Gastroesophageal sphincter (tissue), 4 donors: ENCODE data around the gene WDR11. TPM values are rescaled to one million over a fixed set of nuclear protein-coding genes. Genes with fewer than 3 reads are reported as not detected.

ENCODE experiments used
- ATAC-seq: fragments of 150-250 bp; one replicate; pipeline ENCODE4 v1.9.1; 2016; ENCODE audit warnings: mild to moderate bottlenecking, moderate library complexity
- H3K27ac ChIP-seq, 4 donors: fragments of 200-600 bp; sonication (generic) in 3 of 4; 1 replicate in 3 of 4; 2 replicates in 1 of 4; pipeline ENCODE4 v1.5.1; 2016 to 2019
- H3K27me3 ChIP-seq: fragments of 200-600 bp; sonication (generic); one replicate; pipeline ENCODE4 v1.5.1; 2019
- H3K36me3 ChIP-seq, 2 donors: fragments of 200-600 bp; sonication (generic); one replicate each; pipeline ENCODE4 v1.5.1; 2019; ENCODE audit warnings: control low read depth in 1 of 2
- H3K4me1 ChIP-seq, 3 donors: fragments of 200-600 bp; sonication (generic); 1 replicate in 2 of 3; 2 replicates in 1 of 3; pipeline ENCODE4 v1.5.1; 2016 to 2019; ENCODE audit warnings: control low read depth in 2 of 3
- H3K4me3 ChIP-seq, 2 donors: fragments of 200-600 bp; sonication (generic); one replicate each; pipeline ENCODE4 v1.5.1; 2019; ENCODE audit warnings: mild to moderate bottlenecking in 1 of 2, moderate library complexity in 1 of 2
- H3K9me3 ChIP-seq, 3 donors: fragments of 200-600 bp; sonication (generic); one replicate each; pipeline ENCODE4 v1.5.1; 2017 to 2019; ENCODE audit warnings: control low read depth in 2 of 3
- EP300 ChIP-seq: sonication (generic); formaldehyde crosslinking; IDR thresholded peaks from one replicate; pipeline ENCODE4 v1.6.1; 2017; ENCODE audit warnings: antibody characterized with exemption, mild to moderate bottlenecking
- POLR2A ChIP-seq, 2 donors: fragments of 450-650 bp; IDR thresholded peaks; one replicate each; pipeline ENCODE4 v1.6.1; 2017; ENCODE audit warnings: antibody characterized with exemption in 2 of 2, mild to moderate bottlenecking in 2 of 2, moderate library complexity in 1 of 2
- POLR2AphosphoS5 ChIP-seq: sonication (generic); formaldehyde crosslinking; IDR thresholded peaks from one replicate; pipeline ENCODE4 v1.6.1; 2017; ENCODE audit warnings: antibody characterized with exemption
- WGBS, 2 donors: methylation state at CpG; one replicate each; pipeline ENCODE4 v1.1.5; 2018; ENCODE audit warnings: low coverage in 1 of 2; 5-methylcytosine and 5-hydroxymethylcytosine counted together
- total RNA-seq, 4 donors: library from RNA; depleted of rRNA; stranded (reverse); fragments of >200 nt; gene quantifications; one replicate each; pipeline ENCODE4 v1.1.0, GENCODE V29; 2016
- TF ChIP-seq, protein P1 (sequence below), 4 experiments: fragments of 200-600 bp in 2 of 4; fragments of 450-650 bp in 2 of 4; sonication (generic) in 1 of 4; IDR thresholded peaks; one replicate each; pipeline ENCODE4 v1.5.1; 2017 to 2019; ENCODE audit warnings: antibody characterized with exemption in 4 of 4, mild to moderate bottlenecking in 2 of 4, moderate library complexity in 2 of 4

The WDR11 gene
- total RNA-seq, 4 donors from 2014 or later = 37.2 to 62.4 (median 42.8) TPM

- TF ChIP-seq, protein P1, sequence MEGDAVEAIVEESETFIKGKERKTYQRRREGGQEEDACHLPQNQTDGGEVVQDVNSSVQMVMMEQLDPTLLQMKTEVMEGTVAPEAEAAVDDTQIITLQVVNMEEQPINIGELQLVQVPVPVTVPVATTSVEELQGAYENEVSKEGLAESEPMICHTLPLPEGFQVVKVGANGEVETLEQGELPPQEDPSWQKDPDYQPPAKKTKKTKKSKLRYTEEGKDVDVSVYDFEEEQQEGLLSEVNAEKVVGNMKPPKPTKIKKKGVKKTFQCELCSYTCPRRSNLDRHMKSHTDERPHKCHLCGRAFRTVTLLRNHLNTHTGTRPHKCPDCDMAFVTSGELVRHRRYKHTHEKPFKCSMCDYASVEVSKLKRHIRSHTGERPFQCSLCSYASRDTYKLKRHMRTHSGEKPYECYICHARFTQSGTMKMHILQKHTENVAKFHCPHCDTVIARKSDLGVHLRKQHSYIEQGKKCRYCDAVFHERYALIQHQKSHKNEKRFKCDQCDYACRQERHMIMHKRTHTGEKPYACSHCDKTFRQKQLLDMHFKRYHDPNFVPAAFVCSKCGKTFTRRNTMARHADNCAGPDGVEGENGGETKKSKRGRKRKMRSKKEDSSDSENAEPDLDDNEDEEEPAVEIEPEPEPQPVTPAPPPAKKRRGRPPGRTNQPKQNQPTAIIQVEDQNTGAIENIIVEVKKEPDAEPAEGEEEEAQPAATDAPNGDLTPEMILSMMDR (IDR thresholded peaks at IDR 0.05) = no peak
- TF ChIP-seq POLR2A (IDR thresholded peaks at IDR 0.05) (no peak), EP300 (no peak), POLR2AphosphoS5 (no peak)
- no peaks in the 10 kb centered on the region for H3K27me3 ChIP-seq
- H3K4me1 ChIP-seq = no peaks in the 10 kb centered on the region
- WGBS, 2 donors = 70 to 87% methylated on average over 1 to 3 of the region's 3 CpGs
- H3K36me3 ChIP-seq = peaks cover 0 to 89% of the 10 kb centered on the region in 2 donors
- H3K27ac ChIP-seq = no peak overlapping the region
- no peaks in the 10 kb centered on the region for H3K9me3 ChIP-seq
- no peak for ATAC-seq
- no peak overlapping the region for H3K4me3 ChIP-seq
Measured at GRCh38 chr10:120887482-120887881, 36.3 kb downstream of the WDR11 start.

DNA sequence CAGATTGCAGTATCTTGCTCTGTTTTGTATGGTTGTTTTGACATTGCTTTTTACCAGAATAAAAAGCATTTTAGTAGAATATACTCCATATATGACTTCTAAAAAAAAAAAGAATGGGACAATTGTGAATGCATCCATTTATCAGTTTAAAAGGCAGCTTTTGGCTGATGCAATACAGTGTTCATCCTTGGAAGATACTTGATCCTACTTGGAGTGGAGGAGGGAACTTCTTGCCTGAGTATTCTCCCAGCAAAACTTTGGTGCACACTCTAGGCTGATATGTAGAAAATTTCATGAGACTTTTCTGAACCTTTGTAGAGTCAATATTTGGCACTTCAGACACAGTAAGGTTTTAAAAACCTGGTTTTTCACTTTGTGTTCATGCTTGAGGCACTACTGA lies 40.2 kb downstream of the WDR11 start:
- Histone ChIP-seq H3K4me3 (no peak overlapping the region), H3K4me1 (no peaks in the 10 kb centered on the region), H3K27me3 (no peaks in the 10 kb centered on the region), H3K27ac (no peak overlapping the region), H3K36me3 (peaks cover 0 to 82% of the 10 kb centered on the region in 2 donors), H3K9me3 (no peaks in the 10 kb centered on the region)
- TF ChIP-seq POLR2A (IDR thresholded peaks at IDR 0.05) = no peak
- no peak for TF ChIP-seq POLR2AphosphoS5
- TF ChIP-seq EP300 = no peak
- TF ChIP-seq, protein P1 (IDR thresholded peaks at IDR 0.05) = no peak
- no peak for ATAC-seq

DNA sequence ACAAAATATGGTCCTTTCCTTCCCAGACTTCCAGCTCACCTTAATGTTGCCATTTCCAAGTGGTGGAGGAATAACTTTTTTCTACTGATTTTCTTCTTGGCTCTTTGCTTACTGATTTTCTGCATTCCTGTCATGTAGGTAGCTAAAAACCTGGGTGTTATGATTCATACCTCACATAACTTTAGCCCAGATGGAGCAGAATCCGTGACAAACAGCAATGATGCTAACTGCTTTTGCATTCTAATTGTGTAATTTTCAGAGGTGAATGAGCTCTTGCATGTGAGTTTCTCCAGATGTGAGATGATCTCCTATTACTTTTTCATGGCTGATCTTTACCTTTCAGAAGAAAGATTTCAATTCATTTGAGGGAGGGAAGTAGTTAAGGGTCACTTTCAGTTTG lies 43.4 kb downstream of the WDR11 start:
- TF ChIP-seq, protein P1 (IDR thresholded peaks at IDR 0.05) = no peak
- TF ChIP-seq EP300 = no peak
- TF ChIP-seq POLR2AphosphoS5 = no peak
- TF ChIP-seq POLR2A (IDR thresholded peaks at IDR 0.05) = no peak
- no peaks in the 10 kb centered on the region for H3K27me3 ChIP-seq
- no peaks in the 10 kb centered on the region for H3K4me1 ChIP-seq
- peaks cover 0 to 67% of the 10 kb centered on the region in 2 donors for H3K36me3 ChIP-seq
- no peaks in the 10 kb centered on the region for H3K9me3 ChIP-seq
- H3K4me3 ChIP-seq = no peak overlapping the region
- no peak overlapping the region for H3K27ac ChIP-seq
- 83 to 93% methylated on average over 1 of the region's 1 CpG for WGBS, 2 donors
- ATAC-seq = no peak

- Histone ChIP-seq H3K4me1 (no peaks in the 10 kb centered on the region), H3K9me3 (no peaks in the 10 kb centered on the region), H3K4me3 (no peak overlapping the region), H3K36me3 (peaks cover 0 to 67% of the 10 kb centered on the region in 2 donors), H3K27ac (no peak overlapping the region), H3K27me3 (no peaks in the 10 kb centered on the region)
- 56 to 70% methylated on average over 2 of the region's 2 CpGs for WGBS, 2 donors
- TF ChIP-seq POLR2A (IDR thresholded peaks at IDR 0.05) (no peak), EP300 (no peak), POLR2AphosphoS5 (no peak)
- TF ChIP-seq, protein P1 (IDR thresholded peaks at IDR 0.05) = no peak
- ATAC-seq = no peak
Measured at GRCh38 chr10:120897343-120897742, 46.2 kb downstream of the WDR11 start.

DNA sequence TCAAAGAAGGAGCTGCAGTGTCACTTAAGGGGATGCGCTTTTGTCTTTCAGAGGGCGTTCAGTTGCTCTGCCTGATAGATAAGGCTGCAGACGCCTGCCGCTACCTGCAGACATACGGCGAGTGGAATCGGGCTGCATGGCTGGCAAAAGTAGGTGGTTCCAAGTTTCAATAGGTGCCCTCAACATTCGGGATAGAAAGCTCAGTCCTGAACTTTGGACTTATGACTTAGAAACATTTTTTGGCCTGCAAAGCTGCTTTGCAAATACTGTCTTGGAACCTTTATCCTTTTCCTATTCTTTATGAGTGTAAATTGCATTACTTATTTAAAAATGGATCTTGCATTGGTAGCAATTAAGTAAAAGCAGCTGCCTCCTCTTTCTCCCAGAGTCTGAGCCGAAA lies 54.1 kb downstream of the WDR11 start:
- TF ChIP-seq POLR2AphosphoS5 (no peak), POLR2A (IDR thresholded peaks at IDR 0.05) (no peak), EP300 (no peak)
- TF ChIP-seq, protein P1 (IDR thresholded peaks at IDR 0.05) = no peak
- Histone ChIP-seq H3K9me3 (peaks cover 0 to 6% (median 0%) of the 10 kb centered on the region in 3 donors), H3K4me3 (no peak overlapping the region), H3K27ac (no peak overlapping the region), H3K27me3 (no peaks in the 10 kb centered on the region), H3K4me1 (no peaks in the 10 kb centered on the region), H3K36me3 (peaks cover 8 to 100% of the 10 kb centered on the region in 2 donors)
- WGBS, 2 donors = 90 to 92% methylated on average over 7 to 9 of the region's 9 CpGs
- ATAC-seq = no peak
